Cardiac ventricle fibroblast (primary cell): ENCODE measurements around the gene ZNF81. TPM values are rescaled to one million over a fixed set of nuclear protein-coding genes. Genes with fewer than 3 reads are reported as not detected.

ENCODE experiments used
- total RNA-seq: library from RNA; depleted of rRNA; stranded (reverse); fragments of >200 nt; gene quantifications from 2 replicates; pipeline ENCODE4 v1.2.3, GENCODE V29; 2015

Gene ZNF81
- total RNA-seq: 4.4 and 4.6 TPM in 2 replicates

GRCh38 chrX:47836164-47837072, at the start of gene ZNF81:
TSS of gene ZNF81 (plus strand) at chrX:47836902. CDS start at chrX:47846268, 9,366 bp downstream.

Other genes starting within 250 kb of the ZNF81 start
- gene SYN1, start 217.0 kb upstream of the ZNF81 start, total RNA-seq: 1.3 and 1.7 TPM in 2 replicates
- 0.06 and 0.20 TPM in 2 replicates for gene CFP, start 207.0 kb upstream of the ZNF81 start, total RNA-seq
- gene ELK1, start 186.3 kb upstream of the ZNF81 start, total RNA-seq: 29.6 and 33.2 TPM in 2 replicates
- 70.2 and 90.3 TPM in 2 replicates for gene UXT, start 177.7 kb upstream of the ZNF81 start, total RNA-seq
- 1.7 and 1.8 TPM in 2 replicates for gene ZNF182, start 167.1 kb downstream of the ZNF81 start, total RNA-seq
- not detected in 2 replicates for gene SPACA5, start 170.1 kb downstream of the ZNF81 start, total RNA-seq
- 1.4 and 1.7 TPM in 2 replicates for gene ZNF630, start 234.7 kb downstream of the ZNF81 start, total RNA-seq